Epithelial cell of proximal tubule (primary cell): ENCODE data around the gene KNG1. TPM values are rescaled to one million over a fixed set of nuclear protein-coding genes. Genes with fewer than 3 reads are reported as not detected.
"Not testable (repeated sequence)": the region's sequence is repeated elsewhere in the genome, so short reads cannot be mapped to it uniquely, and the experiment has no call there.

Source experiments
- DNase-seq: peaks from one replicate; pipeline ENCODE4 v3.0.0-alpha.2; 2011; ENCODE audit warnings: low read depth
- H3K4me3 ChIP-seq: 2 replicates; pipeline ENCODE4 v1.5.1; 2011; ENCODE audit warnings: low read depth, mild to moderate bottlenecking, low read length
- CTCF ChIP-seq: conservative IDR thresholded peaks from 2 replicates; pipeline ENCODE4 v1.5.1; 2012; ENCODE audit warnings: low read depth, mild to moderate bottlenecking, low read length
- total RNA-seq: library from RNA; depleted of rRNA; stranded (reverse); fragments of >200 nt; gene quantifications from 2 replicates; pipeline ENCODE4 v1.2.3, GENCODE V29; 2015

The KNG1 gene
- total RNA-seq, 1 donor from 2014 or later: not detected

- no peak for DNase-seq
- TF ChIP-seq CTCF: no peak
- H3K4me3 ChIP-seq: no peak overlapping the region
Measured at GRCh38 chr3:186694288-186695032, 22.7 kb upstream of the KNG1 start.

GRCh38 chr3:186696522-186696921 lies 20.6 kb upstream of the KNG1 start:
- TF ChIP-seq CTCF: no peak
- no peak overlapping the region for H3K4me3 ChIP-seq
- no peak for DNase-seq

- H3K4me3 ChIP-seq: no peak overlapping the region
- no peak for TF ChIP-seq CTCF
- no peak for DNase-seq
Measured at GRCh38 chr3:186697510-186697909, 19.6 kb upstream of the KNG1 start.

GRCh38 chr3:186700267-186700666 lies 16.9 kb upstream of the KNG1 start:
- no peak for TF ChIP-seq CTCF
- no peak overlapping the region for H3K4me3 ChIP-seq
- DNase-seq: no peak

- H3K4me3 ChIP-seq, DNase-seq: not testable (repeated sequence)
Measured at GRCh38 chr3:186702451-186702850, 14.7 kb upstream of the KNG1 start.

- no peak for TF ChIP-seq CTCF
- no peak for DNase-seq
- H3K4me3 ChIP-seq: no peak overlapping the region
Measured at GRCh38 chr3:186705882-186706780, 11.0 kb upstream of the KNG1 start.

- no peak for DNase-seq
- TF ChIP-seq CTCF: no peak
- H3K4me3 ChIP-seq: no peak overlapping the region
Measured at GRCh38 chr3:186708983-186709679, 8.0 kb upstream of the KNG1 start.

- not testable (repeated sequence) for H3K4me3 ChIP-seq, DNase-seq
Measured at GRCh38 chr3:186710694-186711093, 6.5 kb upstream of the KNG1 start.
